ENCODE results near the gene TCP10L. TPM values are rescaled to one million over a fixed set of nuclear protein-coding genes. Genes with fewer than 3 reads are reported as not detected.

TCP10L gene
- total and polyA plus RNA-seq, 2 of the 8 experiments (the other 6 are each of a cell fraction or from before 2014, with no cell fraction given) = 0.45 to 0.99 TPM

GRCh38 chr21:32532636-32533035 is 52.7 kb downstream of the TCP10L start (continued):
- no peak for TF ChIP-seq CHD7 (IDR thresholded peaks at IDR 0.05; ENCODE audit: insufficient replicate concordance, low read length)
- TF ChIP-seq NRF1 (IDR thresholded peaks at IDR 0.05; ENCODE audit: low read depth, low read length) = no peak
- TF ChIP-seq, protein P1, sequence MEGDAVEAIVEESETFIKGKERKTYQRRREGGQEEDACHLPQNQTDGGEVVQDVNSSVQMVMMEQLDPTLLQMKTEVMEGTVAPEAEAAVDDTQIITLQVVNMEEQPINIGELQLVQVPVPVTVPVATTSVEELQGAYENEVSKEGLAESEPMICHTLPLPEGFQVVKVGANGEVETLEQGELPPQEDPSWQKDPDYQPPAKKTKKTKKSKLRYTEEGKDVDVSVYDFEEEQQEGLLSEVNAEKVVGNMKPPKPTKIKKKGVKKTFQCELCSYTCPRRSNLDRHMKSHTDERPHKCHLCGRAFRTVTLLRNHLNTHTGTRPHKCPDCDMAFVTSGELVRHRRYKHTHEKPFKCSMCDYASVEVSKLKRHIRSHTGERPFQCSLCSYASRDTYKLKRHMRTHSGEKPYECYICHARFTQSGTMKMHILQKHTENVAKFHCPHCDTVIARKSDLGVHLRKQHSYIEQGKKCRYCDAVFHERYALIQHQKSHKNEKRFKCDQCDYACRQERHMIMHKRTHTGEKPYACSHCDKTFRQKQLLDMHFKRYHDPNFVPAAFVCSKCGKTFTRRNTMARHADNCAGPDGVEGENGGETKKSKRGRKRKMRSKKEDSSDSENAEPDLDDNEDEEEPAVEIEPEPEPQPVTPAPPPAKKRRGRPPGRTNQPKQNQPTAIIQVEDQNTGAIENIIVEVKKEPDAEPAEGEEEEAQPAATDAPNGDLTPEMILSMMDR (IDR thresholded peaks at IDR 0.05; ENCODE audit: control extremely low read depth in 1 of 3, insufficient read depth in 1 of 3, low read depth in 1 of 3, low read length in 3 of 3) = no peak
- TF ChIP-seq SIX5 (IDR thresholded peaks at IDR 0.05; ENCODE audit: low read depth, low read length) = no peak
- no peak for TF ChIP-seq CREB1 (IDR thresholded peaks at IDR 0.05)
- no peak for TF ChIP-seq MAFK (IDR thresholded peaks at IDR 0.05; ENCODE audit: low read depth, low read length)

Data from H1 (cell line).